GM11168 (cell line): Measurements from ENCODE around the gene BTNL8.

ENCODE experiments used
- in situ Hi-C: fragments of 300-500 bp; cut with MboI; formaldehyde crosslinking; loops from one replicate; pipeline ENCODE4 v1.12.0; 2022; ENCODE audit warnings: low sequenced_read_pairs; ENCODE audit not compliant: unreplicated experiment

BTNL8 gene, protein sequence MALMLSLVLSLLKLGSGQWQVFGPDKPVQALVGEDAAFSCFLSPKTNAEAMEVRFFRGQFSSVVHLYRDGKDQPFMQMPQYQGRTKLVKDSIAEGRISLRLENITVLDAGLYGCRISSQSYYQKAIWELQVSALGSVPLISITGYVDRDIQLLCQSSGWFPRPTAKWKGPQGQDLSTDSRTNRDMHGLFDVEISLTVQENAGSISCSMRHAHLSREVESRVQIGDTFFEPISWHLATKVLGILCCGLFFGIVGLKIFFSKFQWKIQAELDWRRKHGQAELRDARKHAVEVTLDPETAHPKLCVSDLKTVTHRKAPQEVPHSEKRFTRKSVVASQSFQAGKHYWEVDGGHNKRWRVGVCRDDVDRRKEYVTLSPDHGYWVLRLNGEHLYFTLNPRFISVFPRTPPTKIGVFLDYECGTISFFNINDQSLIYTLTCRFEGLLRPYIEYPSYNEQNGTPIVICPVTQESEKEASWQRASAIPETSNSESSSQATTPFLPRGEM

DNA sequence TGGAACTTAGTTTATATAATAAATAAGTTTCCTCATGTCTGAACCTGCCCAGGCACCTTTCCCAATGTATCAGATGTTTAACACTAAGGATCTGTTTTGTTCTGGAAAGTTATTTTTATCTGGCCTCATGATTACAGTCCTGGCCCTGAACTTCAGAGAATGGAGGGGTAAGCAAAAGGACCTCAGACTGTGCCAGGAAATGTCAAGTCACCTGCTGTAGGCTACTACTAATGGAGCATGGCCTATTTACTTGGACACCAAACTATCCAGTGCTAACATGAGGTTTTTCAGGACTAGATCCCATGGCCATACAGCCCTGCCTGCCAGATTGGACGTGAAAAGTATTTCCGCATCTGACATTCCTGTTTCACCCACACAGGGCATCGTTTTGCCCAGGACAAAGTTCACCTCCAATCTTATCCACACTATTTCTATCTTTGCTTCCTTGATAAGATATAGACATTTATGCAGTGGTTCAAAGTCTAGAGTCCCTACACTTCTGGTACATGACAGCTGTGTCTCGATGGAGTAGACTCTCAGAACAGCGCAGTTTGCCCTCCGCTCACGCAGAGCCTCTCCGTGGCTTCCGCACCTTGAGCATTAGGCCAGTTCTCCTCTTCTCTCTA, at the start of gene BTNL8:
Gene BTNL8, plus strand, starts transcription at position 539 of the 626 bp plus-strand sequence. CDS start 152 bp downstream, outside the sequence.
- in situ Hi-C loops, result no loop called here

DNA sequence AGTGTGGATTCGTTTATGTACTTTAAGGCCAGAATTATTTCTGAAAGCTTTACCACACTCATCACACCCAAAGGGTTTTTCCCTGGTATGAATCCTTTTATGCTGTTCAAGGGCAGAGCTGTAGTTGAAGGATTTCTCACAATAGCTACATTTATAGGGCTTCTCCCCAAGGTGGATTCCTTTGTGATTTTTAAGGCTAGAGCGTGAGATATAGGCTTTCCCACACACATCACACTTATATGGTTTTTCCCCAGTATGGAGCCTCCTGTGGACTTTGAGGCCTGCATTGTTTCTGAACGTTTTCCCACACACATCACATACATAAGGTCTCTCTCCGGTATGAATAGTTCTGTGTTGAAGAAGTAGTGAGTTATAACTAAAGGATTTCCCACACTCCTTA, 49.1 kb upstream of the BTNL8 start:
- in situ Hi-C loops, result no loop called here

DNA sequence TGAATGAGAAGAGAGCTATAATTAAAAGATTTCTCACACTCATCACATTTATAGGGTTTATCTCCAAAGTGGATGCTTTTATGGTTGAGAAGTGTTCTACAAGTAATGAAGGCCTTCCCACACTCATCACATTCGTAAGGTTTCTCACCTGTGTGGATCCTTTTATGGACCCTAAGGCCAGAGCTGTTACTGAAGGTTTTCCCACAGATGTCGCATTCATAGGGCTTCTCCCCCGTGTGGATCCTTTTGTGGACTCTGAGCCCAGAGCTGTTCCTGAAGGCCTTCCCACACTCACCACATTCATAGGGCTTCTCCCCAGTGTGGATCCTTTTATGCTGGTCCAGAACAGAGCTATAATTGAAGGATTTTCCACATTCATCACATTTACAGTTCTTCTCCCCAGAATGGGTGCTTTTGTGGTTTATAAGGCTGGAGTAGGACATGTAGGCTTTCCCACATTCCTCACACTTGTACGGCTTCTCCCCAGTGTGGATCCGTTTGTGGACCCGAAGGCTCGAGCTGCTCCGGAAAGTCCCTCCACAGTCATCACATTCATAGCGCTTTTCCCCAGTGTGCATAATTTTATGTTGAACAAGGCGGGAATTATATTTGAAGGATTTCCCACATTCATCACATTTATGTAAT, 48.4 kb upstream of the BTNL8 start:
- in situ Hi-C loops, result no loop called here

DNA sequence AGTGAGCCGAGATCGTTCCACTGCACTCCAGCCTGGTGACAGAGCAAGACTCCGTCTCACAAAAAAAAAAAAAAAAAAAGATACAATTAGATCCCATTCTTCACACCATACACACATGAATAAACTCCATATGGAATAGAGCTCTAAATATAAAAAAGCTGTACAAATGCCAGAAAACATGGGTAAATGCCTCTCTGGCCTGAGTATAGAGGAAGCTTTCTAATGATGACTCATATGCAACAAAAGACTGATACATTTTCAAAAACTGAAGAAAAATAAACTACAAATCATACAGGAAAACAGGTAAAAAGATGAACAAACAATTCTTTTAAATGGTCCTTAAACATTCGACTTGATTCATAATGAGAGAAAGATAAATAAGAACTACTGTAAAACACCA, 46.5 kb upstream of the BTNL8 start:
- in situ Hi-C loops, result no loop called here

DNA sequence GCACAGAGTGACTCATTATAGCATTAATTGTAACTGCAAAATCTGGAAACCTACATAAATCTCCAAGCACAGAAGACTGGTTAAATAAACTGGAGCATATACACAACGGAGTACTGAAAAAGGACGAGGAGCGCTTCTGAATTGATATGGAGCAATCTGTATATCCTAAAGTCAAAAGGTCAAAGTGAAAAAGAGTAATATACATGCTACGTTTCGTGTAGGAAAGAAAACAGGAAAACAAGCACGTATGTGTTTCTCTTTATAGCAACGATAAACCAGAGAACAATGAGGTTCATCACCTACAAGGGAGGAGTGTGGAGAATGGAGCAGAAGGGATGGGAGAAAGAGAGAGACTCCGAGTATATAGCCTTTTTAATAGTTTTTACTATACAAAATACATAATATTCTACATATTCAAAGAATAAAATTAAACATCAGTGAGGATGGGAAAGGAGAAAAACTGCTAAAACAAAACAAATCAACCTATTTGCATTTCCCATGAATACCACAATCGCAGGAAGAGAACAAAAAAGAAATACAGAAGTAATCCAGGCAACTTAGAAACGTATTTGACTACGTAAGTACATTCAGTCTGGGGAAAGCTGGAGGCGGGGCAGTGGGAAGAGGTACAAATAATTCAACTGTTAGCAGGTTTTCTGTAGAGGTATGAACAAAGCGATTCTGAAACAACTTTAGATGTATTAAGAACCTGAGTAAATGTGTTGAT, 45.7 kb upstream of the BTNL8 start:
- in situ Hi-C loops, result no loop called here

DNA sequence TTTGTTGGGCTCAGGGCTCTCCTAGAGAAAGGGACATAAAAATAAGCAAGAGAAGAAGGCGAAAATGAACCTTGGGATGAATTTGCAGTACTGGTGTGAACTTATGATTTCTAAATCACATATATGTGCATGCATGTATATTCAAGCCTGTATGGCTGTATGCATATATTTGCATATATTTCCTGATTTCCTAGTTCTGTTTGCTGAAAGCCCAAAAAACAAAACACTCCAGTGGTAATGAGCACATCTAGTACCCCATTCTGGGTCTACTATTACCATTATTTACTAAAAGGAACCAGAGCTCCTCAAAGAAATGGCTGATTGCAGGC, 45.1 kb upstream of the BTNL8 start:
- in situ Hi-C loops, result no loop called here

DNA sequence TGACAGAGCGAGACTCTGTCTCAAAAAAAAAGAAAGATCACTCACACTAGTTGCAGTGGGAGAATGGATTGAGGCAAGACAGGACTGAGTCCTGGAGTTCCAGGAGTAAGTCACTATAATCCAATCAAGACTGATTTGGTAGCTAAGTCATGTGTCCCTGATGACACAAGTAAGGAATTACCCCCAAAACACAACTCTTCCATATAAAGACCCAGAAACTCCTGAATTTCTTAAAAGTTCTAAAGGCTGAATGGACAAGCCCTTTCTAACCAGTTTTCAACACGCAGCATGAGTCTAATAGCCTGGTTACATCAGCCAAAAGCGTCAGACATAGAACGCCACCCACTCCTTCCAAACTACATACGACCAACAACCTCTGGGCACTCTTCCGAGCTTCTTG, 40.4 kb upstream of the BTNL8 start:
- in situ Hi-C loops, result no loop called here

DNA sequence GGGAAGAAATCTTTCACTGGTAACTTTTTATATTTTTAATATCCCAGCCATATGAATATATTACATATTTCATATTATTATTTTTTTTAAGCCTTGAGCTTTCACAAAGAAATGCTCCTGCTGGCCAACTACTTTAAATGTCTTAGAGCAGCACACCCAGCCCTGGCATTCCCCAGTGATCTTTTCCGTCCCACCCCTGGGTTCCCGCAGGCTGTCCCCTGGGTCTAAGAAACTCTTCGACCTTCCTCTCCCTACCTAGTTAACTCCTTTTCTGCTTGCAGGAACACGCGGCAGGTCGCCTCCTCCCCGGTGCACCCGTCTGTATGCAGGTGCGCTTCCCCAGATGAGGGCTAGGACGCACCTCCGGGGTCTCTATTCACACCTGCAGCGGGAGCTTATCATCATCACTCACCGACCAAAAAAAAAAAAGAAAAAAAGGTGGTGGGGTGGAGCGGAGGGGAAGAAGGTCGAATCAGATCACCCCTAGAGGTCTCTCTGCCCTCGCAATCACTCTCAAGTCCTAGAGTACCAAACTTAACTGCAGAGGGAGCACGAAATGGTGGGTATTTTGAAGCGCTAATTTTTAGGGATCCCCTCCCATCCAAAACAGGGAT, 38.6 kb upstream of the BTNL8 start:
- in situ Hi-C loops, result loop anchor here (10.0 kb wide), 1 partner anchor 56 kb away; the partner anchor contains the start of gene MGAT1

DNA sequence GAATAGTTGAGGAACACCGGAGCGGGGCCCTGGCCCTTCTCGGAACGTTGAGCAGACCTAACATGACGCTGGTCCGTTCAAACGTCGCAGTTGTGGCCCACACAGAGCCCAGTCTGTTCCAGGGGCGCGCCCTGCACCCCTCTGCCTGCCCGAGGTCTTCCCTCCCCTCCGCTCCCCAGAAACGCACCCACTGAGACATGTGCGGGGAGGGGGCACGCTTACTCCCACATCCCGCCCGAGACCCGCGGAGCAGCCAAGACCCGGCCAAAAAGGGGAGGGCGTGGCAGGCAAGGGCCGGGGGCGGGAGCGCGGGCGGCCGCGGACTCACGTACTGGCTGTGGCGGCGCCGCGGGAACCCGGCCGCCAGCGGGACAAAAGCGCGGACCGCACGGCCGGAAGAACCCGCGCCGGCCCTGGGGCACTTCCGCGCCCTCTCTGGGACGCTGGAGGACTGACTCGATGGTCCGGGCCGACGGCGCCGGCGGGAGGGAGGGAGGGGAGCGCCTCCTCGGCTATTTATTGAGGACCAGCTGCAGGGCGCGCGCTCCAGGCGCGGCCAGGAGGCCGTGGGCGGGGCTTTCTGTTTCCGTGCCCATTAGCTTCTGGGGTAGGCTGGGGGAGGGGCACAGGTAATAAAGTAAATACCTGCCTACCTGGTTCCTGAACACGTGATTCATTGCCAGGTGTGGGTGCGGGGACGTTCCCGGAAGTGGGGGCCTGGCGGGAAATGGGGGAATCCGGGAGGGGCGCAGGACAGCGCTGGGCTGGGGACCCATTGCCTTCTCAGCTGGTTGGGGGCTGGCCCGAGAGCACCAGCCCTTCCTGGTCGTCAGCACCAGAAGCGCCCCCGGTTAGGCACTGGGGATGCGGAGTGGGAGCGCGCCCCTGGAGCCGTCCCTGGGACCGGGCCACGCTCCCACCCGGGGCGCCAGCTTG, 37.8 kb upstream of the BTNL8 start, which contains the start of gene ZFP62:
Gene ZFP62, minus strand, starts transcription at position 390 of the 936 bp plus-strand sequence. Its CDS starts 57 bp downstream, at position 333.
- in situ Hi-C loops, result loop anchor here (10.0 kb wide), 1 partner anchor 56 kb away; the partner anchor contains the start of gene MGAT1

DNA sequence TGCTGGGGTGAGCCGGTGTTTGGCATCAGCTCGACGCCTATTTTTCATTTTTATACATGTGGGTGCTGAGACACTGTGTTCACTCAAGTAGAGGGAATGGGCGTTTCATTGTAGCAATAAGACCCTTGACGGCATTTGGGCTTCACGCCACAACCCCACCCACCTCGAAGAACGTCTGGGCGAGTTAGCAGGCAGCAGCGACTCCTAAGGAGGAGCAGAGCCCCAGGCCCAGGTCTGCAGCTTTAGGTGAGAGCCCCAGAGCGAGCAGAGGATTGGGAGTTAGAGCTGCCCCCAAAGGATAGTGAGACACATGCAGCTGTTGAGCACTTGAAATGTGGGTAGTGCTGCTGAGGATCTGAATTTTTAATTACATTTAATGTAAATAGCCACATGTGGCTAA, 36.3 kb upstream of the BTNL8 start:
- in situ Hi-C loops, result loop anchor here (10.0 kb wide), 1 partner anchor 58 kb away; the partner anchor contains the start of gene MGAT1

DNA sequence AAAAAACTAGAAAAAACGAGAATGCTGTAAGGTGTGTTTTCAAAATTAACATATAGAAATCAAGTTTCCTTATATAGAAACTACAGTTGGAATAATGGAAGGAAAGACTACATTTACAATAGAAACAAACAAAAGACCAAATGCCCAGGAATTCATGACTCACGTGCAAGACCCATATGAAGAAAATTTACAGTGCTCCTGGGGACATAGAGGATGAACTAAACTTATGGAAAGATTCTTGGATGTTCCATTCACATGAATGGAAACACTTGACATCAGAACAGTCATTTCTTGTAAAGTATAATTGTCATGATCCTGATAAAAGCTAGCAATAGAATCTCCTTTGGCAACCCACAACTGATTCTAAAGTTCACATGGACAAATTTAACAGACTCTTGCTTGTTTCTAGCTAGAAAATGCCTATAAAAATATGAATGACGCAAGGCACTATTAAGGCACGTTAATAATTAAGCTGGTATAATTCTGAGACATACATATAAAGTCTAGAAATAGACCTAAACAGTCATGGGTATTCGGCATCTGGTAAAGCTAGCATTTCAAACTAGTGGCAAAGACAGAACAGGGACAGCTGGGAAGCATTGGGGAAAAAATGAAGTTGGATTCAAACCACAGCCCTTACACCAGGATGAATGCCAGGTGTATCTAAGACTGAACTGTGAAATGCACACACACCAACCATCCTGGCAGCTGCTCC, 32.8 kb upstream of the BTNL8 start:
- in situ Hi-C loops, result loop anchor here (10.0 kb wide), 1 partner anchor 61 kb away; the partner anchor contains the start of gene MGAT1

DNA sequence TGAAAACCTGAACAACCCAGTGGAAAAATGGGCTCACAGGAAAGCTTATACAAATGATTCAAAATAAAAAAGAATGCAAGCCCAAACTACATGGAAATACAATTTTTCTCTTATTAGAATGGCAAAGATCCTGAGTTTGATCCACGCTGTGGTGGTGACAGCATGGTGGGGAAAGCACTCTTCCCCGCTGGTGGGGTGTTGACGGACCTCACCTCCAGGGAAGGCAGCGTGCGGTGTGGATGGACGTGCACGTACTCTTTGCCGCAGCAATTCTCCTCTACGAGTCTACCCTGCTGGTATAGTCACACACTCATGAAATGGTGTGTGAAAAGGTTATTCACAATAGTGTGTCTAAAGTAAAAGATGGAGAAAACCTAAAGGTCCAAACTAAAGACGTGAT, 32.0 kb upstream of the BTNL8 start:
- in situ Hi-C loops, result loop anchor here (10.0 kb wide), 1 partner anchor 62 kb away; the partner anchor contains the start of gene MGAT1

DNA sequence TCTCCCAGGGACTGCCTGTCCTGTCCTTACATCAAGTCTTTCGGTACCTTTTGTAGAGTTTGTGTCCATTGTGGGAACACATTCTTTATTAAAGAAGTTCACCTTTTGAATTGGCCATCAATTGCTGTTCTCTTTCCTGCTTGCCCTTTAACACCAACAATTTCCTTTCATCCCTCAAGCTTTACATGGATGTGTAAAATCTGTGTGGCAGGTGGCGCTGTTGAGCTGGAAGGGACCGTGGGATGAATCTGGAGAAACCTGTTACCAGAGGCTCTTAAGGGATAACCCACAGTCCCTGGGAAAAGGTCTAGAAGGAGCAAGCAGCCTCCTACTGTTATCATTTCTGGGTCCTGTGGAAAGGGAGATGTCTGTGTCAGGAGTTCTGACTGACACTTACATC, 30.0 kb upstream of the BTNL8 start:
- in situ Hi-C loops, result loop anchor here (10.0 kb wide), 1 partner anchor 64 kb away; the partner anchor contains the start of gene MGAT1

DNA sequence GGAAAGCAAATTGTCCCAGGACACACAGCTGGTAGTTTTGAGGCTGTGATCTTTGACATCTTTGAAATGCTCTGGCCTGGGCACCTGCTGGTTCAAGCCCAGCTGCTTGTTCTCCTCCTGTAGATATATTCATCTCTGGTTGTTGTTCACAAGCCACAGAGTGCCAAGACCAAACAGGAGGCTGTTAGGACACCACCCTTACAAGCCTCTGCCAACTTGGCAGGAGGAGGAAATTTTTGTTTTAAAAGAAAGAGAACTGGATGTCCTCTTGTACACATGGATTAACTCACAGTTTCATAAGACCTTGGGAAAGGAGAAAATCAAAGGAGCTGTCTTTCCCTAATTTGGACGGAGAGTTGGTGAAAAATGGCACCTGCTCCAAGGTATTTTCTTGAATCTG, 29.4 kb upstream of the BTNL8 start:
- in situ Hi-C loops, result loop anchor here (10.0 kb wide), 1 partner anchor 65 kb away; the partner anchor contains the start of gene MGAT1

DNA sequence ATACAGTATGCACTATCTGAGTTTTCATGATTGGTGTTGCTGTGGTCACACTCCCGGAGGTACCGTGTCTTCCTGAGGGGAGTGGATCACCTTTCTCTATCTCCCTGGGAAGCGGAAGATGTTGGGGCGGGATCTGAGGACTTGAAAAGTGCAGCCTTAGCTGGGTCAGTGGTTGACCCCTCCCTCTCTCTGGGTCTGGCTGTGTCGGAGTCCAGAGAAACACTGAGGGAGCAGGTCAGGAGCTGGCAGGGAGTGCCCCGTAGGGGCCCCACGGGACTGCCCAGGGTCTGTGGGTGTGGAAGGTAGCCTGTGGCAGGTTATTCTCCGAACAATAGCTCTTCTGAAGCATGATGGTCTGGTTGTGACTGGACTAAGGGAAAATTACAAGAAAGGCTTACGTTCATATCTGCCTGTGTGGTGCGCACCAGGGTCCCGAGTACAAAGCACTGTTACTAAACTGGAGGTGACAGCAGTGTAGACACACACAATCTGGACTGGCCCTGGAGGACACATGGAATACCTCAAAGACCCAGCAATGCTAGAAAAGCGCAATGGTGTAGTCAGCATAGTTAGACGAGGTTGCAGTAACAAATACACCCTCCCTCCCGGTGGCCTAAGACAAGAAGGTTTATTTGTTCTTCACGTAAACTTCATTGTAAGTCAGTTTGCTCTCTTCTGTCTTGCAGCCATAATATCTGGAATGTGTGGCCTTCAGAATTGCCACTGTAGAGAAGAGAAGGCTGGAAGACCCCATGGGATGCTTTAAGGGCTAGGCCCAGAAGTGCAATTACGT, 28.5 kb upstream of the BTNL8 start:
- in situ Hi-C loops, result no loop called here

DNA sequence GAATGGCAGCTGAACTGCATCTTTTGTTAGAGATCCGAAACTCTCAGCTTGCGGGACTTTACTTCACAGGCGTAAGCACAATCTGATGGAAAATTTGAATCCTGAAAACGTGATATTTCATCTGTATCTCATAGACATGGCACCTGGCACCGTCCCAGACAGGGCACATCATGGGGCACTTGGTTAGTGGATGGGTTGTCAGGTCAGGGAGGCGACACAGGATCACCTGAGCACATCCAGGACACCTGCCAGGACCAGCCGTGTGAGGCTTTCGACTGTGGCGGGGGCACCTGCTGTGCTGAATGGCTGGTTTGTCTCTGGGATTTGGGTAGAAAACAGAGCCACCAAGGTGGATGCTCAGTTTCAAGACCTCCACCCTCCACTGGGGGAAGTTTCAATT, 26.5 kb upstream of the BTNL8 start:
- in situ Hi-C loops, result no loop called here
